COLO668 (cell line): ENCODE data around the gene VARS1.

Experiments used
- DNase-seq: peaks from one replicate; lab custom pipeline; 2025; ENCODE audit not compliant: unreplicated experiment; lab: John Stamatoyannopoulos, UW

VARS1 gene

GRCh38 chr6:31775633-31776484, 19.7 kb downstream of the VARS1 start:
- DNase-seq: no peak

- DNase-seq: no peak
Measured at GRCh38 chr6:31775184-31775583, 20.4 kb downstream of the VARS1 start.

GRCh38 chr6:31771992-31772358, 23.6 kb downstream of the VARS1 start:
- no peak for DNase-seq

GRCh38 chr6:31770860-31771259, 24.7 kb downstream of the VARS1 start:
- no peak for DNase-seq

GRCh38 chr6:31769684-31770371, 25.7 kb downstream of the VARS1 start:
- peak; percentile 66 for DNase-seq

GRCh38 chr6:31768363-31769257, 26.9 kb downstream of the VARS1 start:
- no peak for DNase-seq

GRCh38 chr6:31767096-31767645, 28.4 kb downstream of the VARS1 start:
- no peak for DNase-seq

GRCh38 chr6:31765910-31766794, 29.4 kb downstream of the VARS1 start:
- DNase-seq: no peak

GRCh38 chr6:31765559-31765909, 30.0 kb downstream of the VARS1 start:
- no peak for DNase-seq

- DNase-seq: no peak
Measured at GRCh38 chr6:31764198-31764597, 31.4 kb downstream of the VARS1 start.

GRCh38 chr6:31763619-31763940, 32.0 kb downstream of the VARS1 start:
- no peak for DNase-seq

- DNase-seq: no peak
Measured at GRCh38 chr6:31762878-31763618, 32.5 kb downstream of the VARS1 start.

GRCh38 chr6:31762356-31762755, 33.2 kb downstream of the VARS1 start, which contains the start of gene SAPCD1:
Gene SAPCD1 (plus strand): TSS chr6:31762656. CDS start chr6:31763055, 399 bp downstream.
- no peak for DNase-seq

GRCh38 chr6:31761343-31761742, 34.2 kb downstream of the VARS1 start:
- DNase-seq: no peak

- DNase-seq: no peak
Measured at GRCh38 chr6:31760790-31761189, 34.8 kb downstream of the VARS1 start.

- no peak for DNase-seq
Measured at GRCh38 chr6:31758281-31758680, 37.3 kb downstream of the VARS1 start.

GRCh38 chr6:31752739-31753319, 42.7 kb downstream of the VARS1 start:
- DNase-seq: no peak

GRCh38 chr6:31750411-31751022, 45.0 kb downstream of the VARS1 start:
- no peak for DNase-seq
